DOHH2 (cell line): ENCODE data around the gene SLC1A2.

Source experiments
- H3F3A ChIP-seq: fragments of 200-600 bp; sonication (generic), shearing (Covaris generic); 2 replicates; pipeline ENCODE4 v1.6.0; 2016; ENCODE audit warnings: antibody characterized with exemption, mild to moderate bottlenecking; ENCODE audit not compliant: control insufficient read depth, insufficient read depth
- H3K27ac ChIP-seq: fragments of 200-600 bp; sonication (generic); 2 replicates; pipeline ENCODE4 v1.5.1; 2014; ENCODE audit warnings: low read depth, mild to moderate bottlenecking, low read length, moderate library complexity
- H3K27me3 ChIP-seq: fragments of 200-600 bp; sonication (generic); 2 replicates; pipeline ENCODE4 v1.6.1; 2014; ENCODE audit warnings: mild to moderate bottlenecking, low read length, mixed read lengths; ENCODE audit not compliant: control insufficient read depth
- H3K36me3 ChIP-seq: fragments of 200-600 bp; sonication (generic); 2 replicates; pipeline ENCODE4 v1.6.1; 2014; ENCODE audit warnings: mild to moderate bottlenecking, low read length, moderate library complexity, mixed read lengths; ENCODE audit not compliant: control insufficient read depth
- H3K4me1 ChIP-seq: fragments of 200-600 bp; sonication (generic); 2 replicates; pipeline ENCODE4 v1.6.1; 2014; ENCODE audit warnings: mild to moderate bottlenecking, low read length, mixed read lengths; ENCODE audit not compliant: control insufficient read depth
- H3K4me2 ChIP-seq: fragments of 200-600 bp; sonication (generic); 2 replicates; pipeline ENCODE4 v1.6.0; 2014; ENCODE audit warnings: mild to moderate bottlenecking, low read length, moderate library complexity
- H3K4me3 ChIP-seq: fragments of 200-600 bp; sonication (generic); 2 replicates; pipeline ENCODE4 v1.5.1; 2014; ENCODE audit warnings: mild to moderate bottlenecking, low read length, mixed read lengths
- H3K79me2 ChIP-seq: fragments of 200-600 bp; sonication (generic); 2 replicates; pipeline ENCODE4 v1.6.1; 2014; ENCODE audit warnings: mild to moderate bottlenecking, low read length, mixed read lengths; ENCODE audit not compliant: control insufficient read depth
- H3K9me2 ChIP-seq: fragments of 200-600 bp; sonication (generic); replicated peaks from 2 replicates; pipeline ENCODE4 v1.6.1; 2014; ENCODE audit warnings: mild to moderate bottlenecking, low read length, mixed read lengths; ENCODE audit not compliant: control insufficient read depth
- H3K9me3 ChIP-seq: fragments of 200-600 bp; sonication (generic); 2 replicates; pipeline ENCODE4 v1.6.1; 2014; ENCODE audit warnings: antibody characterized with exemption, low read length, mixed read lengths; ENCODE audit not compliant: control insufficient read depth, insufficient read depth
- H4K20me1 ChIP-seq: fragments of 200-600 bp; sonication (generic); 2 replicates; pipeline ENCODE4 v1.6.0; 2014; ENCODE audit warnings: low read depth, mild to moderate bottlenecking, antibody characterized with exemption, low read length, moderate library complexity; ENCODE audit not compliant: control insufficient read depth, insufficient read depth
- EZH2phosphoT487 ChIP-seq: fragments of 200-600 bp; sonication (generic); IDR thresholded peaks from 2 replicates; pipeline ENCODE4 v1.6.1; 2017; ENCODE audit warnings: borderline replicate concordance, mild to moderate bottlenecking, antibody characterized with exemption, low read length, moderate library complexity, mixed read lengths
- TF ChIP-seq, protein P1 (sequence below): fragments of 200-600 bp; sonication (generic); IDR thresholded peaks from one replicate; pipeline ENCODE4 v1.5.1; 2014; ENCODE audit warnings: antibody characterized with exemption, mild to moderate bottlenecking, low read depth, low read length; ENCODE audit not compliant: poor library complexity, severe bottlenecking

Gene SLC1A2

DNA sequence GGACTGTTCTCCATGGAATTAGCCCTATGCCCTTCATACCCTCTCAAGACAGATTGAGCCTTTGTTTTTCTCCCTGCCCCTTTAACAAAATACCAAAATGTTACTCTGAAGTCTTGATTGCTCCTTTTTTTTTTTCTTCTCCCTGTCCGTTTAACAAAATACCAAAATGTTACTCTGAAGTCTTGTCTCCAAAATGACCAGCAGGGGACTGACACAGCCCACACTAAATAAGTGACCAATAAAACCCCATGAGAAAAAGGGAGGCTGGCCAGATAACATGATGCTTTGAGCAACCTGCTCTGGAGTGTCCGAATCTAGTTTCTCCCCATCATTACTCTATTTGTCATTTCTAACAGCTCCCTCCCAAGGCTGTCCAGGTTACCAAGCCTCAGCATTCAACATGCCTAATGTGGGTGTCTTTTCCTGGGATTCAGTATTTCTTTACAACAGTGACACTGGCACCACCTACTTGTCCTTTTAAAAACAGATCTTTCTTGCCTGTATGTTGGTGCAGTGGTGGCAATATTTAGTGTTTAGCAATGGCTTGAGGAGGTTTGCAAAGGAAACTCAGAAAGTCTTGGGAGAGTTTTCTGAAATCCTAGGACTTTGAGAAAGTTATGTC lies 42.7 kb upstream of the SLC1A2 start:
- no peaks in the 10 kb centered on the region for H3K79me2 ChIP-seq
- H3K9me3 ChIP-seq: no peaks in the 10 kb centered on the region
- no peak overlapping the region for H3K27ac ChIP-seq
- no peaks in the 10 kb centered on the region for H4K20me1 ChIP-seq
- no peaks in the 10 kb centered on the region for H3K9me2 ChIP-seq
- no peak for TF ChIP-seq EZH2phosphoT487
- TF ChIP-seq, protein P1, sequence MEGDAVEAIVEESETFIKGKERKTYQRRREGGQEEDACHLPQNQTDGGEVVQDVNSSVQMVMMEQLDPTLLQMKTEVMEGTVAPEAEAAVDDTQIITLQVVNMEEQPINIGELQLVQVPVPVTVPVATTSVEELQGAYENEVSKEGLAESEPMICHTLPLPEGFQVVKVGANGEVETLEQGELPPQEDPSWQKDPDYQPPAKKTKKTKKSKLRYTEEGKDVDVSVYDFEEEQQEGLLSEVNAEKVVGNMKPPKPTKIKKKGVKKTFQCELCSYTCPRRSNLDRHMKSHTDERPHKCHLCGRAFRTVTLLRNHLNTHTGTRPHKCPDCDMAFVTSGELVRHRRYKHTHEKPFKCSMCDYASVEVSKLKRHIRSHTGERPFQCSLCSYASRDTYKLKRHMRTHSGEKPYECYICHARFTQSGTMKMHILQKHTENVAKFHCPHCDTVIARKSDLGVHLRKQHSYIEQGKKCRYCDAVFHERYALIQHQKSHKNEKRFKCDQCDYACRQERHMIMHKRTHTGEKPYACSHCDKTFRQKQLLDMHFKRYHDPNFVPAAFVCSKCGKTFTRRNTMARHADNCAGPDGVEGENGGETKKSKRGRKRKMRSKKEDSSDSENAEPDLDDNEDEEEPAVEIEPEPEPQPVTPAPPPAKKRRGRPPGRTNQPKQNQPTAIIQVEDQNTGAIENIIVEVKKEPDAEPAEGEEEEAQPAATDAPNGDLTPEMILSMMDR: no peak
- no peaks in the 10 kb centered on the region for H3F3A ChIP-seq
- no peaks in the 10 kb centered on the region for H3K4me1 ChIP-seq
- H3K4me3 ChIP-seq: no peak overlapping the region
- no peaks in the 10 kb centered on the region for H3K27me3 ChIP-seq
- no peak overlapping the region for H3K4me2 ChIP-seq
- H3K36me3 ChIP-seq: no peaks in the 10 kb centered on the region

DNA sequence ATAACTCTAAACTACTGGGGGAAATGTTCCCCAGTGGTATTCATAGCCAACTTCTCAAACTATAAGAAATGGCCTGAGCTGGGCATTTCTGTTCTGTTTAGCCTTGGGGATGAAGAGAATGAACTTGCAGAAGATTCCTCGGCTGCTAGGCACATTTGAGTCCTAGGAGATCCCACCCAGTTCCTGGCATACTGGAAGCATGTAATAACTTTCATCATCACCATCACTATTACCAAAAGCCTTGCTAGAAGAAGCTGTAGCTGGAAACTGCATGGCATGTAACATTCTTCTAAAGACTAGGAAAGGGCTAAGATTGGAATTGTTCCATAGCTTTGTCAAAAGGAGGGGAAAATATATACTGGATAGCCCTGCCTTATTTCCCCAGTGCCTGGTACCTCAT lies 40.1 kb upstream of the SLC1A2 start:
- H3K27ac ChIP-seq: no peak overlapping the region
- H3F3A ChIP-seq: no peaks in the 10 kb centered on the region
- no peaks in the 10 kb centered on the region for H3K36me3 ChIP-seq
- no peaks in the 10 kb centered on the region for H3K79me2 ChIP-seq
- H3K9me3 ChIP-seq: no peaks in the 10 kb centered on the region
- no peaks in the 10 kb centered on the region for H3K9me2 ChIP-seq
- no peak overlapping the region for H3K4me3 ChIP-seq
- no peaks in the 10 kb centered on the region for H3K27me3 ChIP-seq
- TF ChIP-seq, protein P1: no peak
- no peak for TF ChIP-seq EZH2phosphoT487
- H3K4me2 ChIP-seq: no peak overlapping the region
- no peaks in the 10 kb centered on the region for H4K20me1 ChIP-seq
- no peaks in the 10 kb centered on the region for H3K4me1 ChIP-seq

DNA sequence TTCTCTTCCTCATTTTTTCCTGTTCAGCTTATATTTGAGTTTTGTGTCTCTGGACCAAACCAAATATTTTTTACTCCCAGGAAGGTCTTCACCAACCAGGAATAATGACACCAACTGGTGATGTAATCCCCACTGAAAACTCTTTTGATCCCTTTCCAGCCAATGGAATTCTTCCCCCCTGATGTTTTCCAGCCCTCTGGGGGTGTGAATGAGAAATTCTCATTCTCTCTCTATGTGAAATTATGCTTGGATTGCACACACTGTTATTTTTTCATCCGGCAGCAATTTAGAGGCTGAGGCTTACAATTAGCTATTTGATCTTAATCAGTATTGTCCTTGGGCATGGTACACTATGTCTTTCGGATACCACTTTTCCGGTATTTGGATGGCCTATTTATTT lies 39.5 kb upstream of the SLC1A2 start:
- no peak overlapping the region for H3K4me2 ChIP-seq
- H3K27me3 ChIP-seq: no peaks in the 10 kb centered on the region
- H3F3A ChIP-seq: no peaks in the 10 kb centered on the region
- H3K9me2 ChIP-seq: no peaks in the 10 kb centered on the region
- H3K4me3 ChIP-seq: no peak overlapping the region
- no peaks in the 10 kb centered on the region for H3K9me3 ChIP-seq
- H3K36me3 ChIP-seq: no peaks in the 10 kb centered on the region
- no peak overlapping the region for H3K27ac ChIP-seq
- H4K20me1 ChIP-seq: no peaks in the 10 kb centered on the region
- H3K79me2 ChIP-seq: no peaks in the 10 kb centered on the region
- TF ChIP-seq, protein P1: no peak
- TF ChIP-seq EZH2phosphoT487: no peak
- H3K4me1 ChIP-seq: no peaks in the 10 kb centered on the region
